DMS153 treated with DMSO at 0.1 percent for 48 hours (cell line): ENCODE measurements around the gene UBE2E3.

Source experiments
- DNase-seq: peaks from one replicate; lab custom pipeline; 2025; ENCODE audit not compliant: unreplicated experiment; lab: John Stamatoyannopoulos, UW

The UBE2E3 gene

DNA sequence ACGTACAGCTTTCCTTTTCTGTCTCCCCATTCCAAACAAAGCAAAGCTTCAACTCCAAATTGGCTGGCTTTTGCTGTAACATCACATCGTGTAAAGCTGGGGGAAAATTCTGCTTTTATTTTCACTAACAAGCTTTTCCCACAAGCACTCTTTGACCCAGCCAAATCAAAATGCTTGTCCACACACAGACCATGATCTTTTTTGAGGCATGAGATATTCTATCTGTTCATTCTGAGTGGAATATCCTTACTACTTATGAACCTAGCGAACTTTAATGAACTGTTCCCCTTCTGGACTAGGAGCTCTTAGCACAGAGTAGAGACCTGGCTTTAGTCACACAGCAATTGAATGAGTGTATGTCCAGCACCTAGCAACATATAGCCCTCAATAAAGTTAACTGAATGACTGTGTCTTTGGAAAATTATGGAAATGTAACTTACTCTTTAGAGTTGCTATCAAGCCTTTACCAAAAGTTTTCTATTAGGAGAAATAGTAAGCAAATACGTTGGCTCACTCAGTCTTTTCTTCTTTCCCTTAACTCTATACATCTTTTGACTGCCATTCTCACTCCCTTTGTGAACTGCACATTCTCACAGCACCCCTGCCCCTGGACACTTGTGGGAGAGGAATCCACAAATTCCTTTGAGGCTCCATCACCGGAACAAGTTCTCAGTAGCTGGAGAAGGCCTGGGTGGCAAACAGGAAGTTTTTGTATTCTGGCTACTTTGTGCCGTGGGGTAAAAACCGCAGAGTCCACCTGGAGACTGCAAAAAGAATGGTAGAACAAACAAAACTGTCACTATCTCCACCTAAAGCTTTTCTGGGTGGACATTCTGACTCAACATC is 1.3 kb upstream of the UBE2E3 start:
- DNase-seq = no peak

DNA sequence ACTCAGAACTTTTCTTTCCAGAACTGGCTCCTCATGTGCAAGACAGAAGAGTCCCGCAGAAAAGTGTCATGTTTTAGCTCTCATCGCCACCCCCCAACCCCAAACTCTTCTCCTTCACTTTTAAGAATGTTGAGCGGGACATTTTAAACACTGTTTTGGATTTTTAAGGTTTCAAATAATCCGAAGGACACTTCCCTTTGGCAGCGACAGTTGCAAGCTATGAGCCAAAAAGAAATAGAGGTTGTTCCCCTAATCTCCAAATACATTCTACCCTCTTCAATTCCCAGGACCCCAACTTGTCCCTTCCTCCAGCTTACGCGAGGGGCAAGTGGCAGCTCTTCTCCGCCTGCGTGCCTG is 678 bp upstream of the UBE2E3 start:
- no peak for DNase-seq

- DNase-seq = no peak
Measured at GRCh38 chr2:180980943-180981911, 822 bp downstream of the UBE2E3 start.

DNA sequence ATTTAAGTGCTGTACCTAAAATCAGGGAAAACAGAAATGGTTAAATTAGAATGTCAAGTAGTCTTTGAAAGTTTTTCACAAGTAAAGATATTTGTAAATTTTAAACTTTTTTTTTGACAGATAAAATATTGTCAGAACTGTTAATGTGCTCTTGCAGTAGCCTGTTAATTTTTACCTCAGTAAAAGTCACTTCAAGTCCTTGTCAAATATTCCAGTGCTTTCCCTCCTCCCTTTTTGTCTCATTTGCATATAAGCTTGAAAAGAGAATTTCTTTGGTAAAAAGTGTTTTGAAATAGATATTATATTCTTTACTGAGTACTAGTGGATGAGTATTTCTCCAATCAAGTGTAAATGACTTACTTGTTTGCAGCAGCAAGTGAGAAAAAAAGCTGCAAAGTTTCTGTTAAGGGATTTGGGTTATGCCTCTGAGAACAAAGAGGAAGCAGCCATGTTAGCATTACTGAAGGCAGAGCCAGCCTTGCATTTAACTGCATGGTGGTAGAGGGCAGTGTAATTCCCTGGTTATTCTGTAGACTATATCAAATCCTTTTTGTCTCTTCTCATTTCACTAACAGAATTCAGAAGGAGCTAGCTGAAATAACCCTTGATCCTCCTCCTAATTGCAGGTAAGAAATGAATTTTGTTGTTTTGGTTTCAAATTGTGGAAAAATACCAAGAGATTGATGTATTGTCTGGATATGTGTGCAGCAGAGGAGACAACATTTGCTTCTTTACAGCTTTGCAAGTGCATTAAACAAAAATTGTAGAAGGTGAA is 3.2 kb downstream of the UBE2E3 start:
- peak; percentile 27 for DNase-seq

- DNase-seq = no peak
Measured at GRCh38 chr2:180985771-180986395, 5.5 kb downstream of the UBE2E3 start.

- no peak for DNase-seq
Measured at GRCh38 chr2:180987146-180987545, 6.7 kb downstream of the UBE2E3 start.

- DNase-seq = no peak
Measured at GRCh38 chr2:180990337-180990736, 9.9 kb downstream of the UBE2E3 start.

- DNase-seq = no peak
Measured at GRCh38 chr2:180990794-180991193, 10.4 kb downstream of the UBE2E3 start.

DNA sequence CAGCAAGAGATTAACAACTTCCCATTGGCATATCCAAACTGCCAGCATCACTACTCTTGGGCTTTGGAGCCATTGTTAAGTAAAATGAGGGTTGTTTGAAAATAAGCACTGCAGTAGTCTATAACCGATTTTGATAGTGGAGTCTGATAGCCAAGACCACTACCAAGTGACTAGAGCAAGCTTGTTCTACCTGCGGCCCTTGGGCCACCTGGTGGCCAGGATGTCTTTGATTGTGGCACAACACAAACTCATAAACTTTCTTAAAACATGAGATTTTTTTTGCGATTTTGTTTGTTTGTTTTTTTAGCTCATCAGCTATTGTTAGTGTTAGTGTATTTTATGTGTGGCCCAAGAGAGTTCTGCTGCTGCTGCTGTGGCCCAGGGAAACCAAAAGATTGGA is 11.0 kb downstream of the UBE2E3 start:
- no peak for DNase-seq

DNA sequence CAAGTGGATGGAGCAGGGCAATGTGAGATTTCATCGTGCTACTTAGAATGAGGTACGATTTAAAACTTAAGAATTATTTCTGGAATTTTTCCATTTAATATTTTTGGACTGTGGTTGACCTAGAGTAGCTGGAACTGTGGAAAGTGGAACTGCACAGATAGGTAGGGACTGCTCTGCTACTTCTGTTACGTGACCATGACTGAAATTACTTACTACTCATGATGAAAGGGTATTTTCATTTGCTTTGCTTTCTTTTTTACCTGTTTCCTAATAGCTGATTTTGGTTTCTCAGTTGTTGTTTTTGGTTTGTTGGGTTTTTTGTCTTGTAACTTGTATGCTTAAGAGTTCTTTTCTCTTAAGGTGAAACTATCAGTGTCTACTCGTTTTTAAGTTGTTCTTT is 11.4 kb downstream of the UBE2E3 start:
- no peak for DNase-seq

DNA sequence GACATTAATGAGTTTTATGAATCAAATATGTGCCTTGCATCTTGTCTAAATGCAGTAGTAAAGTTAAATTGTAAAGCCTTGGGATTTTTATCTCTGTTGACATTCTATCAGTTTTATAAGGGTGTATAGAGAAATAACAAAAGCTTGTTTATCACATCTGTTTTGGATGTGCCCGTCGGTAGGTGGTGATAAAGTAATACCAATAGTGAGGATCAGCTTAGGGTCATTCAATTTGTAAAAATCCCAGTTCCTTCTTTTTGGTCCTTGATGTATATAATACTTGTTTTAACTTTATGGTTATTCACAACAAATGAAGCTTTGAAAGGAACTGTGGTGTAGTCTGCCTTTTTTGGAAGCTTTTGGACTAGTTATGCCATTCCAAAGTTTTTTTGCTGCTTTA is 12.6 kb downstream of the UBE2E3 start:
- DNase-seq = no peak

- DNase-seq = no peak
Measured at GRCh38 chr2:180999274-180999964, 19.0 kb downstream of the UBE2E3 start.

DNA sequence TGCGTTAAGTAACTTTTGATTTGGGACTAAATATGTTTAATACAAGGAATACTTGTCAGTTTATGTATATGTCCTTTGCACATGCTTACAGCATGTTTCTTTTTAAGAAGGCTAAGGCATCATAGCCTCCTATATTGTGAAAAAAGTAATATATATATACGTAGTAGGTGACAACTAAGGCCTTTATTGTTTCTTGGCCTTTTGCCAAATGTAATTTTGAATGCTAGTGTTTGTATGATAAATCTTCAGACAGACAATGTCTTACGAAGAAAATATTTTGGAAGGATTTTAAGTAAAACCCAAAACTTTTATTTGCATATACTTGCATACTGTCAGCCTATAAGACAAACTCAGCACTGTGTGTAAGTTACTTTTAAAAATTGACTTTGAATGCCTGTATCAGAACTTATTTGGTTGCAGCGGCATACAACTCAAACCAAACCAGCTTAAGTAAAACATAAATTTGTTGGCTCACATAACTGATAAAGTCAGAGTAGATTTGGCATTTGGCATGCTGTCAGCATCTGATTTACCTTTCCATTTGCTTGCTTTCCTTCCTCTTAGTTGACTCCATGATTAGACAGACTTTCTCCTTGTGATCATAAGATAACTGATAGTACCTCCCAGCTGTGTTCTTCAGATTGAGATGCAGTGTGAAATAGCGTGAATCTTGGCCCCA is 24.4 kb downstream of the UBE2E3 start:
- DNase-seq = no peak

DNA sequence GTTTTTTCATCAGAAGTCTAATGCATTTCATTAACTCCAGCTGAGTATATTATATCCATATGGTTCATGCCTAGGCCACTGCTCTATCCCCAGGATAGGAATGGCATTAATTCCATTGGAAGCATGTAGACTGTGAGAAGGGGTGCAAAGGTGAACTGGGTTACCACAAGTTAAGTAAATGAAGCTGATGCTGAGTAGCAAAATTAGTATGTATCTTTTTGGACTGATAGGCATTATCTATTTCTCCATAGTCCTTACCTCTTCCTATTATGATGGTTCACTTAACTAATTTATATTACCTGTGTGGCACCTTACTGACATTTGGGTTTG is 24.9 kb downstream of the UBE2E3 start:
- no peak for DNase-seq

- no peak for DNase-seq
Measured at GRCh38 chr2:181005809-181006208, 25.4 kb downstream of the UBE2E3 start.

- no peak for DNase-seq
Measured at GRCh38 chr2:181007086-181007837, 26.9 kb downstream of the UBE2E3 start.

DNA sequence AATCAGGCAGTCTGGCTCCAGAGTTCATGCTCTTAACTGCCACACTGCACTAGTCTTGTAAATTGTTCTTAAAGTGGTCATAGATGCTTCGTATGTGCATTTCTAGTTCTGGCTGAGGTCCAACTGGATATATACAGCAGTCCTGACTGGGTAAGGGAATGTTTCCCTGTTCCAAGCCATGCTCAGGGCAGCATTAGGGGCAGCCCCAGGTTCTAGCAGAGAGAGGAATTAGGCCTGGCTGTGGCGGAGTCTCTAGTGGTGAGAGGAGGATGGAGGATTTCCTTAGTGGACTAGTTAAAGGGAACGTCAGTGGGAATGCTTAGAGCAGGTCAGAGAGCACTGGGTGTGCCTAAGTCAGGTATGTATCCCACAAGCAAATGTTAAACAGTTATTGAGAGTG is 28.0 kb downstream of the UBE2E3 start:
- DNase-seq = no peak

GRCh38 chr2:181021199-181021789 is 40.9 kb downstream of the UBE2E3 start:
- no peak for DNase-seq

GRCh38 chr2:181022652-181023051 is 42.2 kb downstream of the UBE2E3 start:
- DNase-seq = no peak
